NCI-H524 (cell line): ENCODE results near the gene PRR20G.
"Not testable (repeated sequence)": the region's sequence is repeated elsewhere in the genome, so short reads cannot be mapped to it uniquely, and the experiment has no call there.

Experiments used
- DNase-seq, 2 experiments: peaks; one replicate each; lab custom pipeline; 2025; lab: John Stamatoyannopoulos, UW

PRR20G gene

DNA sequence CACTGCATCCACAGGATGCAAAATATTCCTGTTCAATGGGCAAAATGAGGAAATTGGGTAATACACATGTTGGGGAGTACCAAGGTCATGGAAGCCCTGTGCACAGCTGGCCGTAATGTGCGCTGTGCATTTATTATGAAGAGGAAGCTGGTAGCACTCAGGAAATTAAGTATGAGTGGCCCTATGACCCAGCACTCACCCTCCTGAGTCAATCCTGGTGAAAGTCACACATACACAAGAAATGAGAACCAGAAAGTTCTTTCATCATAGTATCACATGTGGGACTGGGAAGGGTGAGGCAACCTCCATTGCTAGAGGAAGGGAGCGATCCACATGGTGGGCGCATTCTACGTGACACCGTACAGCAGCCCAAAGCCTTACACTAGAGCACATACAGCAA, 11.4 kb upstream of the PRR20G start:
- no peak for DNase-seq

- DNase-seq: no peak
Measured at GRCh38 chr3:127296959-127297358, 9.1 kb upstream of the PRR20G start.

DNA sequence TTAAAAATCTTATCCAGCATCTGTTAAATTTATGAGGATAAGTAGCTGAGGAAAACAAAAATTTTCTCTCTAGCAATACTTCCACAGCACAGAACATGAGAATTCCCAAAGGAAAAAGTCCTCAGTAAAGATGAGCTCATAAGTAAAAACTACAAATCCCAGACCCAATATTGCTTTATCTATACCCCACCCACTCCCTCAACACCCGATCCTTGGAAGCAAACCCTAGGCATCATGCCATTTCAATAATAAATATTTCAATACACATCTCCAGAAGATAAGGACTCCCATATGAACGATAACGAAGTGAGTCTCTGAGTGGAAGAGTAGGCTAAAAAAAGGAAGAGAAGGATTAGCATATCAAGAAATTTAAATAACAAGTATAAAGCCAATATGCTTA, 8.3 kb upstream of the PRR20G start:
- DNase-seq: peak in 1 of 2 experiments; percentile 16

- DNase-seq: not testable (repeated sequence)
Measured at GRCh38 chr3:127293650-127294049, 5.8 kb upstream of the PRR20G start.

DNA sequence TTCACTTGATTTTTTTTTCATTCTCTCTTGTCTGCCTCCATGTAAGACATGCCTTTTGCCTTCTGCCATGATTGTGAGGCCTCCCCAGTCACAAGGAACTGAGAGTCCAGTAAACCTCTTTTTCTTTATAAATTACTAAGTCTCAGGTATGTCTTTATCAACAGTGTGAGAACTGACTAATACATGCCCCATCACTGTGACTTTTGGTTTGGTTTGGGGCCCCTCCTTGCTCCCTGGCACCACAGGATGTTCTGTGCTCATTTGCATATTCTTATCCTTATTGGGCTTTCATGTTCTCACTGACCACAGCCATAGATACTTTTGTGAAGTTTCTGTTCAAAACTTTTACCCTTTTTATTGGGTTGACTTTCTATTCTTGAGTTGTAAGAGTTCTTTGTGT, 3.8 kb upstream of the PRR20G start:
- no peak for DNase-seq

GRCh38 chr3:127291114-127291513, 3.3 kb upstream of the PRR20G start:
- no peak for DNase-seq

DNA sequence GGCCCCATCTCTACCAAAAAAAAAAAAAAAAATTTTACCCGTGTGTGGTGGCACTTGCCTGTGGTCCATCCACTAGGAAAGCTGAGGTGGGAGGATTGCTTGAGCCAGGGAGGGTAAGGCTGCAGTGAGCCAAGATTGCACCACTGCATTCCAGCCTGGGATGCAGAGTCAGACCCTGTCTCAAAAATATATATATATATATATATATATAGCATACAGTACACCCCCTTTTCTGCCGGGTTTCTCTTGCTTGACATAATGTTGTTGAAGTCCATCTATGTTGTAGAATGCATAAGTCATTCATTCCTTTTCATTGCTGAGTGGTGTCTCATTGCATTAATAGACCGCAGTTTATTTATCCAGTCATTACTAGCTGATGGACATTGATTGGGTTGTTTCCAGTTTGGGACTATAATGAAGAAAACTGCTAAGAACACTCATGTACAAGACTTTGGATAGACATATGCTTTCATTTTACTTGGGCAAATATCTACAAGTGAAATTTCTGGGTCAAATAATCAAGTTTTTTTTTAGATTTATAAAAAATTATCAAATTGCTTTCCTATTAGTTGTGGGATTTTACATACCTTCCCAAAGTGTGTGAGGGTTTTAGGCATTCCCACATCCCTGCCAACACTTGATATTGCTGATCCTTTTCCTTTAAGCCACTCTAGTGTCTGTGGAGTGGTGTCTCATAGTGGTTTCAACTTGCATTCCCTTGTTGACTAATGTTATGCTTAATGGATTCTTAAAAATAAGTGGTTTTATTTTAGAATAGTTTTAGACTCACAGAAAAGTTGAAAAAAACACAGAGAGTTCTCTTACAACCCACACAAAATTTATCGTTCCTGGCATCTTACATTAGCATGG, 2.1 kb upstream of the PRR20G start:
- peak in 1 of 2 experiments; percentile 22 for DNase-seq

- DNase-seq: peak; percentile 22 to 58
Measured at GRCh38 chr3:127288921-127289705, 1.3 kb upstream of the PRR20G start.

DNA sequence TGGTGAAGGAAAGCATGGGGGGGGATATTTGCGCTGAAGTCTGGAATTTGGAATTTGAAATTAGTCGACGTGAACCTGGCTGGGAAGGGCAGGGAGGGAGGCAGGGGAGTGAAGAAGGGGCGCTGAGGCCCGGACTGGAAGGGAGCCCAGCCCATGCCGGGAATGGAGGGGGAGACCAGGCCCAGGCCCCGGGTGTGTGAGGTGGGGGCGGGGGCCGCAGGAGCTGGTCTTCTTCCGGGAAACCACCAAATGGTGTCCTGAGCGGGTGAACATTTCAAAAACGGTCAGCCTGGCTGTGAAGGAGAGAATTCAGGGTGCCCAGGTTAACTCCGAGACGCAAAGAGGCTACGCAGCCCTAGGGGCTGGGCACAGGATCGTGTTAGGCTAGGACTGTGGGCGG, 497 bp upstream of the PRR20G start:
- DNase-seq: no peak

DNA sequence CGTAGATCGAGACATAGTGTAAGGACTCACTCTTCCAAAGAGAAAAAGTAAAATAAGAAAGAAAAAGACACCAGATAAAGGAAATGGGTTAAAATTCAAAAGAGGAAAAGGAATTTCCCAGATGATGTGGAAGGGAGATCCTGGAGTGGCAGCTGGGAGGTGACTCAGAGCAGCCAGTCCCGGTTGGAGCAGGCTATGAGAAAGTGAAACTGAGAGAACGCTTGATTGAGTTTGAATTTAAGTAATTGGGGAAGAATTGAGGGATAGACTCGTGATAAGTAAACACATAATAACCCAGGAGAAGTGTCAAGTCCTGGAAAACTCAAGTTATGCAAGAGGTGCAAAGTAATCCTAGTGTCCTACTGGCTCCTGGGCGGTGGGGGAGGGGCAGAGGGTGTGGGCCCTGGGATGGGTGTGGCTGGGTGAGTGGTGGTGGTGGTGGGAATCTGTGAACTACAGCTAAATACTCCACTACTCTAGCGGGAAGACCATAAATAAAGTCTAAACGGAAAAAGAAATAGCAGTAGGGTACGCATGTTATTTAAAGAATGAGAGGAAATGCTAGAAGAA, 1.2 kb downstream of the PRR20G start:
- no peak for DNase-seq

GRCh38 chr3:127284258-127284657, 3.6 kb downstream of the PRR20G start:
- no peak for DNase-seq

- DNase-seq: no peak
Measured at GRCh38 chr3:127277561-127277960, 10.3 kb downstream of the PRR20G start.

GRCh38 chr3:127276995-127277394, 10.9 kb downstream of the PRR20G start:
- no peak for DNase-seq

GRCh38 chr3:127276396-127276795, 11.4 kb downstream of the PRR20G start:
- DNase-seq: no peak

DNA sequence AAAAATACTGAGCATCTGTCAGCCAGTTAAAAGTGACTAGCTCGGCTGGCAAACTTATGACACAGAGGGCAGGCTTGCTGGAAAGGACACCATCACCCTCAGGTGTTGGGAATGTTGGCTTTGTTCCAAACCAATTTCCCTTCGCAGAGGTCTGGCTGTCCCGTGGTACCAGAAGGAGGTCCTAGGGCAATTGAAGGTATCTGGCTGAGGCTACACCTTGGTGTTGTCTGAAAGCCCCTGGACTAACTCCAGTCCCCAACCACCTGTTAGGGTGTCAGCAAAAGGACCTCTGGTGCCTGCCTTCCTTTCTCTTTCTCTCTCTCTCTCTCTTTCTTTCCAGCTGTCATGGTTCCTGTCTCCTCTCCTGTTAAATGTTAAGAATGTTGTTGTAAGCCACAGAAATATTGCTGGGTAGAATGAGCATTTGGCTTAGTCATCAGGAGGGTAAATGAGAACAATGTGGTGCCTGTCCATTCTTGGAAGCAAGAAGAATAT, 12.5 kb downstream of the PRR20G start:
- DNase-seq: no peak

DNA sequence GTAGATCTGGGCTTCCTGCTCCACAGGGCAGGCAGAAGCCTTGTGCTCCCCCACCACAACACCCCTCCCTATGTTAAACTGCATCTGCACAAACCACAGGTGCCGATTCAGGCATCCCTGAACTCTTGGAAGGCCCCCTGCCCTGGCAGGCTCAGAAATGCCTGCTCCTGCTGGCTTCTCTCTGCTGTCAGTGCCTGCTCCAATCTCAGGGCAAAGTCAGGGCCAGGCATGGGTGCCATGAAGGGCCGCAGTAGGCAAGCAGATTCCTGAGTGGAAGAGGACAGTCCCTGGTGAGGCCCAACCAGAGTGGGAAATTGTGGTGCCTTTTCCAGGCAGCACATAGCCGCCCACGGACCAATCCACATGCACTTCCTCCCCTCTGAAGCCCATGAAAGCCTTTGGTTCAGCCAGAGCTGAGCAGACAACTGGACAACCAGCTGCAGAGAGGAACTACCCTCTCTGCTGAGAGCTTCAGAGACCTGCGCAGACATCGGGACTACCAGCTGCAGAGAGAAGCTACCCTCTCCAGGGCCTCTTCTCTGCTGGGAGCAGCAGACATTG, 13.6 kb downstream of the PRR20G start:
- DNase-seq: no peak

DNA sequence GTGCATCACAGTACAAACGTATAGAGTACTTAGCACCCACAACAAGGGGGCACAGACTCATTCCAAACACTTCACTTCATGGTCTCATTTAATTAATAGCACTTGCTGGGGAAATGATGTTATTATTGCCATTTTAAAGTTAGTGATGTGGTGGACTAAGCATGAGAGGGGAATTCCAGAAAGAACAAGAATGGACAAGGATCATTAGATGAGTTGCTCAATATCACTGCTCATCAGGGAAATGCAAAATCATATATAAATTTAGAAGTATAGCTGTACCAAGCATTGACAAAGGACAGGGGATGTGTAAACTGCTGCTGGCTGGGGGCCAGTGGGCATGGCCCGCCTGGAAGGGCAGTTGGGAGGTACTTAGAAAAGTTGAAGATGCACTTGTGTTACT, 14.6 kb downstream of the PRR20G start:
- DNase-seq: no peak

- DNase-seq: no peak
Measured at GRCh38 chr3:127266186-127266585, 21.7 kb downstream of the PRR20G start.

GRCh38 chr3:127265581-127265981, 22.3 kb downstream of the PRR20G start:
- no peak for DNase-seq

- DNase-seq: no peak
Measured at GRCh38 chr3:127264794-127265514, 22.9 kb downstream of the PRR20G start.

DNA sequence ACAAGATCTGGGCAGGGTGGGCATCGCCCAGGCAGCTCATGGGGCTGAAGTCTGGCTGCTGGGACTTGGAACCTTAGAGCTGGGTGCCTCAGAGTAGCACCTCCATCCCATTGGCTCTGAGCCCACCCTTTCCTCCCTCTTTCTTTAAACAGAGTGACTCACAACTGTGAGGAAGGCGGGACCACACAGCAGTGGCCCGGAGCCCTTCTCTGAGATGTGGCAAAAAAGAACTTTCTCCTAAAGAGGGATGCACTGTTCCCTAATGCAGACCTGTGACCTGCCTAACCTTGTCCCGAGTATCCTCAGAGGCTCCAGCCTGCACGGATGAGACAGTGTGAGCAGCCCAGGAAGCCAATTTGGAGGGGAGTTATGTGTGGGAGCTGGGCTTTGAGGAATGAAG, 23.6 kb downstream of the PRR20G start:
- DNase-seq: no peak
